BLaER1 (cell line): Measurements from ENCODE around the gene SCYGR8.
"Not testable (repeated sequence)": the region's sequence is repeated elsewhere in the genome, so short reads cannot be mapped to it uniquely, and the experiment has no call there.

ENCODE experiments used
- H3K27ac ChIP-seq: shearing (Covaris generic); formaldehyde crosslinking; 2 replicates; pipeline ENCODE4 v1.8.1; 2022
- H3K27me3 ChIP-seq: shearing (Covaris generic); formaldehyde crosslinking; 2 replicates; pipeline ENCODE4 v1.8.1; 2022
- H3K36me3 ChIP-seq: shearing (Covaris generic); formaldehyde crosslinking; 2 replicates; pipeline ENCODE4 v1.8.1; 2022
- H3K4me1 ChIP-seq: shearing (Covaris generic); formaldehyde crosslinking; 2 replicates; pipeline ENCODE4 v1.8.1; 2022
- H3K4me2 ChIP-seq: shearing (Covaris generic); formaldehyde crosslinking; 2 replicates; pipeline ENCODE4 v1.8.1; 2022
- H3K4me3 ChIP-seq: shearing (Covaris generic); formaldehyde crosslinking; 2 replicates; pipeline ENCODE4 v1.8.1; 2022
- H3K9ac ChIP-seq: shearing (Covaris generic); formaldehyde crosslinking; 2 replicates; pipeline ENCODE4 v1.8.1; 2022
- H3K9me3 ChIP-seq: shearing (Covaris generic); formaldehyde crosslinking; 2 replicates; pipeline ENCODE4 v1.8.1; 2022
- H4K20me1 ChIP-seq: shearing (Covaris generic); formaldehyde crosslinking; 2 replicates; pipeline ENCODE4 v1.8.1; 2022
- Cebpa-rat ChIP-seq: shearing (Covaris generic); IDR thresholded peaks from 2 replicates; pipeline ENCODE4 v1.8.1; 2022

SCYGR8 gene

DNA sequence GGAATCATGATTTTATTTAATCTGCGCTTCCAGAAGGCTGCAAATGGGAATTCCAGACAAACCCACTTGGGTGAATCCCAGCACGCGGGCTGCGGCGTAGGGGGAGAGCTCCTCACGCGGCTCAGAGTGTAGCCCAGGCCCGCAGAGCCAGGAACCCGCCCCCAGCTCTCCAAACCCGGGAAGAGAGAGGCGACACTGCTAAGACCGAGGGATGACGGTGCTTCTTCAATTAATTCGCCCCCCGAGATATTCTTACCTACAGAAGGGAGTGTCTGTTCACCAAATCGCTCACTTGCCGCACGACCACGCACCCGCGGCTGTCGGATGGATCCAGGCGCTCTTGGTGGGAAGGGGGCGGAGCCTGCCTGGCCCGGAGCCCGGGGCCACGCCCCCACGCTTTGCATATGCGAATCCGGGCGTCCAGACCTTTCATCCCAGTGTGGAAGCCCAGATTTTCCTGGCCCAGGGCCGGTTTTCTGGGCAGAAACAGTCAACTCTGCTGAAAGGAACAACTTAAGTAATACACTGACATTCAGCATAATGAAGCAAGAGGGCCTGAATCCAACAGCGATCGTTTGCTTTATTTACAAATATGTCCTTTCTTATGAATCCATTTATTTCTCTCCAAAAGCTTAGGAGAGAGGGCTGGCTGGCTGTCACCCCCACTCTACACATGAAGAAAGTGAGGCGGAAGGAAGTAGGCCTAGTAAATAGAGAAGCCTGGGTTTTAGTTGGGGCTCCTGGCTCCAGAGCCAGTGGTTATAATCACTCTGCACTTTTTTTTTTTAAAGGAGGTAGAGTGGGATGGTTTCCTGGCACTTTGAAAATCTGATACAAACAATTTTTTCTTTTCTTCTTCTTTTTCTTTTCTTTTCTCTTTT, 27.8 kb upstream of the SCYGR8 start, which contains the start of gene SLC19A3:
Gene SLC19A3, minus strand, starts transcription at position 342 of the 881 bp plus-strand sequence. CDS start 15,710 bp downstream, outside the sequence.
- Histone ChIP-seq H3K9ac (no peak within 1 kb of the TSS), H3K4me2 (no peak within 1 kb of the TSS), H3K4me3 (no peak within 1 kb of the TSS), H3K4me1 (no peaks in the 10 kb centered on the region), H3K36me3 (no peaks in the 10 kb centered on the region), H3K27ac (no peak within 1 kb of the TSS), H3K9me3 (peaks cover 13% of the 10 kb centered on the region; the same call in 1 of the 2 replicates), H3K27me3 (no peaks in the 10 kb centered on the region), H4K20me1 (no peaks in the 10 kb centered on the region)
- no peak for TF ChIP-seq Cebpa-rat

DNA sequence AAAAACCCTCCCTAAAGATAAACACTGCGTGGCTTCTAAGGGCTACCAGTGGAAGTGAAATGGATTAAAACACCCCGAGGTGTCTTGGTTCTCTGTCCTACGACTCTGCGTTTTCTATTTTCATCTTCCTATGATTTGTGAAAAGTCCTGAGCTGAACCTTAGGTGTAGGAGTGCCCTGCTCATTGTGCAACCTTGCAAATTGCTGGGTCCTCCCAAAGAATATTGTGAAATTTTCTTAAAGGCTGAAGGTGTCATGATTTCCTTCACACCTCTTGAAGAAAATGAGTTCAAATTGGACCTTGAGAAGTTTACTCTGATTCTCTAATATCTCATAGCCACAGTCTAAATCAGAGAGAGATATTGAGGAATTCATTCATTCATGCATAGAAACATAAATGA, 26.1 kb upstream of the SCYGR8 start:
- Histone ChIP-seq H3K9ac (no peak overlapping the region), H3K4me1 (no peaks in the 10 kb centered on the region), H3K36me3 (no peaks in the 10 kb centered on the region), H3K27me3 (no peaks in the 10 kb centered on the region), H3K4me3 (no peak overlapping the region), H3K27ac (no peak overlapping the region), H4K20me1 (no peaks in the 10 kb centered on the region), H3K9me3 (peaks cover 13% of the 10 kb centered on the region; the same call in 1 of the 2 replicates), H3K4me2 (no peak overlapping the region)
- TF ChIP-seq Cebpa-rat: no peak

DNA sequence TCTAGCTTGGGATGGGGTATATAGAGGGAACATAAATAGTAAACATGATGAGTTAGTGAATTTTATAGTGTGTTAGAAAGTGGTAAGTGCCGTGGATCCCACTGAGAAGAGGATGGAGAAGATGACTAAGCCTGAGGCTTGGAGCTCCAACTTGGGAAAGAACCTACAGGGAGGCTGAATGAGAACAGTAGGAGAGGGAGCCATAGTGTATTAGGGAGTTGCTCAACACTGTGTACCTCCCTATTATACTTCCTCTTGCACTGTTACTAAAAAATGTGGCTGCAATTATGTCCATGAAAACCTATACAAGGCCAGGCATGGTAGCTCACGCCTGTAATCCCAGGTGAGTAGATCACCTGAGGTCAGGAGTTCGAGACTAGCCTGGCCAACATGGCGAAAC, 25.0 kb upstream of the SCYGR8 start:
- TF ChIP-seq Cebpa-rat: no peak
- no peak overlapping the region for H3K9ac ChIP-seq
- H3K4me2 ChIP-seq: no peak overlapping the region
- H4K20me1 ChIP-seq: no peaks in the 10 kb centered on the region
- H3K4me1 ChIP-seq: no peaks in the 10 kb centered on the region
- no peak overlapping the region for H3K4me3 ChIP-seq
- no peaks in the 10 kb centered on the region for H3K27me3 ChIP-seq
- H3K27ac ChIP-seq: no peak overlapping the region
- no peaks in the 10 kb centered on the region for H3K36me3 ChIP-seq
- H3K9me3 ChIP-seq: peaks cover 13% of the 10 kb centered on the region; the same call in 1 of the 2 replicates

DNA sequence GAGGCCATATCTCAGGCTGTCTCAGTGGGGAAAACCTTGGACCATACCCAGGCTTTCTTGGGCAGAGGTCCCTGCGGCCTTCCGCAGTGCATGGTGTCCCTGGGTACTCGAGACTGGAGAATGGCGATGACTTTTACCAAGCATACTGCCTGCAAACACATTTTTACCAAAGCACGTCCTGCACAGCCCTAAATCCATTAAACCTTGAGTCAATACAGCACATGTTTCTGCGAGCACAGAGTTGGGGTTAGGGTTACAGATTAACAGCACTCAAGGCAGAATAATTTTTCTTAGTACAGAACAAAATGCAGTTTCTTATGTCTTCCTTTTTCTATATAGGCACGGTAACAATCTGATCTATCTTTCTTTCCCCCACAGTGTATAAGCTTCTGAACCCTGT, 22.9 kb upstream of the SCYGR8 start:
- not testable (repeated sequence) for H3K27ac ChIP-seq, H3K27me3 ChIP-seq, H3K4me3 ChIP-seq, H3K36me3 ChIP-seq, H3K4me1 ChIP-seq, H3K9me3 ChIP-seq, H4K20me1 ChIP-seq, H3K9ac ChIP-seq, H3K4me2 ChIP-seq

DNA sequence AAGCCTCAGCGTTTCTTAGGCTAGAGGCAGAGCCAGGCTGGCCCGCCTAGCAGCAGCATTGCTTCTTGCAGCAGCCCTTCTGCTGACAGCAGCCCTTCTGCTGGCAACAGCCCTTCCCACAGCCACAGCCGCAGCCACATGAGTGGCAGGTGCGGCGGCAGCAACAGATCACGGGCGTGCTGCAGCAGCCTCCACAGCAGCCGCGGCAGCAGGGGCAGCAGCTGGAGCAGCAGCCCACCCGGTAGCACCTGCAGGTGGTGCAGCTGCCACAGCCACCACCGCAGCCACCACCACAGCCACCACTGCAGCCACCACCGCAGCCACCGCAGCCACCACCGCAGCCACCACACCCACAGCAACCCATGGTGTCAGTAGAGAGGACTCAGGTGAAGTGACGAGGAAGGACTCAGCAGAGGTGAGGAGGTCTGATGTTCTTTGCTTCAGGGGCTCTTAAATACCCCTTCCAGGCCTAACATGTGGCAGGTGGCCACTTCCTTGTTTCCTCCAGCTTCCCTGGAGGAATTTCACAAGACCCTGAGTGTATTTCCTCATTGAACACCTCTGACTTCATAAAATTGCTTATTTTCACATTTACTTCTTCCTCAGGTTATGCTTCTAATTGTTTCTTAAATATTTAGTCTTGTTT, 21.2 kb upstream of the SCYGR8 start, which contains the start of gene SCYGR6:
Gene SCYGR6, minus strand, starts transcription at position 364 of the 646 bp plus-strand sequence. Its CDS starts 0 bp downstream, at position 364.
- Histone ChIP-seq H3K4me1 (no peaks in the 10 kb centered on the region), H3K27me3 (no peaks in the 10 kb centered on the region), H3K4me2 (no peak within 1 kb of the TSS), H3K9ac (no peak within 1 kb of the TSS), H3K4me3 (no peak within 1 kb of the TSS), H3K36me3 (no peaks in the 10 kb centered on the region), H4K20me1 (no peaks in the 10 kb centered on the region), H3K9me3 (no peaks in the 10 kb centered on the region), H3K27ac (no peak within 1 kb of the TSS)
- no peak for TF ChIP-seq Cebpa-rat

DNA sequence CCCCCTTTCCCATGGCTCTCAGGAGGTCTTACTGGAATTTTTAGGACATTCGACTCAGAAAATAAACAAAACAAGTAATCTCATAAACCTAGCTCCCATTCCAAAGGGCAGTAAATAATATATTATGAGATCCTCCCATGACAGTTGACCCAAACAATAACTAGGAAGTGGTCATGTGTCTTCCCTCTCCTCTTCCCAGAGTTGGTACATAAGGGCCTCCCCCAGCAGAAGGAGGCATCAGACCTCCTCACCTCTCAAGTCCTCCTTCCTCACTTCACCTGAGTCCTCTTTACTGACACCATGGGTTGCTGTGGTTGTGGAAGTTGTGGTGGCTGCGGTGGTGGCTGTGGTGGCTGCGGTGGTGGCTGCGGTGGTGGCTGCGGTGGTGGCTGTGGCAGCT, 17.7 kb upstream of the SCYGR8 start, which contains the start of gene SCYGR7:
Gene SCYGR7, plus strand, starts transcription at position 301 of the 400 bp plus-strand sequence. Its CDS starts 0 bp downstream, at position 301.
- TF ChIP-seq Cebpa-rat: no peak
- Histone ChIP-seq H3K36me3 (no peaks in the 10 kb centered on the region), H3K27ac (no peak within 1 kb of the TSS), H3K27me3 (no peaks in the 10 kb centered on the region), H4K20me1 (no peaks in the 10 kb centered on the region), H3K9ac (no peak within 1 kb of the TSS), H3K4me3 (no peak within 1 kb of the TSS), H3K9me3 (no peaks in the 10 kb centered on the region), H3K4me2 (no peak within 1 kb of the TSS), H3K4me1 (no peaks in the 10 kb centered on the region)

DNA sequence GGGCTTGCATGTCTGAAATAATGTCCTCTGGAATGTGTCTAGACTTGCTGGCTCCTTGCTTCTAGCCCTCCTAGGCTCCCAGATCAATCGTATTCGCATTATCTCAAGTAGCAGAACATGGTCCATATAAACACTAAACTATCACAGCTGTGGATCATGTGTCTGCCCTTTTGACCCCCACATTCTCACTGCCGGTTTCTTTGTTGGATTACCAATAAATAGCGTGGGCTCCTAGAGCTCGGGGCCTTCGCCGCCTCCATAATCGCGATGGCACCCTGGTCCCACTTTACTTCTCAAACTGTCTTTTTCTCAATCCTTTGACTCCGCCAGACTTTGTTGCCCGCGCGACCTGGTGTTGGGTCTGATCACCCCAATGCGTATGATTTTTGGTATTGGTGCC, 6.3 kb upstream of the SCYGR8 start:
- no peaks in the 10 kb centered on the region for H3K27me3 ChIP-seq
- H3K4me1 ChIP-seq: no peaks in the 10 kb centered on the region
- no peaks in the 10 kb centered on the region for H3K9me3 ChIP-seq
- no peaks in the 10 kb centered on the region for H4K20me1 ChIP-seq
- no peak overlapping the region for H3K9ac ChIP-seq
- no peak overlapping the region for H3K4me2 ChIP-seq
- H3K4me3 ChIP-seq: no peak overlapping the region
- no peaks in the 10 kb centered on the region for H3K36me3 ChIP-seq
- TF ChIP-seq Cebpa-rat: no peak
- no peak overlapping the region for H3K27ac ChIP-seq

DNA sequence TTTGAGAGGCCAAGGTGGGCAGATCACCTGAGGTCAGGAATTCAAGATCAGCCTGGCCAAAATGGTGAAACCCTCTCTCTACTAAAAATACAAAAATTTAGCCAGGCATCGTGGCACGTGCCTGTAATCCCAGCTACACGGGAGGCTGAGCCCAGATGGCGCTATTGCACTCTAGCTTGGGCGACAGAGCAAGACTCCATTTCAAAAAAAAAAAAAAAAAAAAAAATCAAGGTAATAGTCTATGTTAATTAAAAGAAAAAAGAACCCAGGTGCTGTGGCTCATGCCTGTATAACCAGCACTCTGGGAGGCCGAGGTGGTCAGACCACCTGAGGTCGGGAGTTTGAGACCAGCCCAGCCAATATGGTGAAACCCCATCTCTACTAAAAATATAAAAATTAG, 5.0 kb upstream of the SCYGR8 start:
- H3K9ac ChIP-seq, H4K20me1 ChIP-seq, H3K4me1 ChIP-seq, H3K27ac ChIP-seq, H3K27me3 ChIP-seq, H3K4me2 ChIP-seq, H3K4me3 ChIP-seq, H3K36me3 ChIP-seq, H3K9me3 ChIP-seq: not testable (repeated sequence)

DNA sequence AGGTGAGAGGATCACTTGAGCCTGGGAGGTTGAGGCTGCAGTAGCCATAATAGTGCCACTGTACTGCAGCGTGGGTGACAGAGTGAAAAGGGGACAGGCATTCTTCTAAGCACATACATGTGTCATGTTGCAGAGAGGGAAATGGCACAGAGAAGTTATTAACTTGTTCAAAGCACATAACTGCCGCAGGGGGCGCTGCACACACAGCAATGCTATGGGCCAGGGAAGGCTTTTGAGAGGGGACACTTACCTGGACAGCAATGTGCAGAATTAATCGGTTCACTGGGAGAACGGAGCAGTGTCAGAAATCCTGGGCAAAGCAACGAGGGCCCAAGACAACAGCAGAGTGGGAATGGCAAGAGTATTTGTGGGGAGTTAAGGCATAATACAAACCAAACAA, 2.4 kb downstream of the SCYGR8 start:
- no peaks in the 10 kb centered on the region for H3K4me1 ChIP-seq
- no peak overlapping the region for H3K4me2 ChIP-seq
- no peaks in the 10 kb centered on the region for H3K27me3 ChIP-seq
- H3K9ac ChIP-seq: no peak overlapping the region
- H3K9me3 ChIP-seq: no peaks in the 10 kb centered on the region
- no peak overlapping the region for H3K4me3 ChIP-seq
- no peaks in the 10 kb centered on the region for H4K20me1 ChIP-seq
- H3K36me3 ChIP-seq: no peaks in the 10 kb centered on the region
- TF ChIP-seq Cebpa-rat: no peak
- H3K27ac ChIP-seq: no peak overlapping the region

DNA sequence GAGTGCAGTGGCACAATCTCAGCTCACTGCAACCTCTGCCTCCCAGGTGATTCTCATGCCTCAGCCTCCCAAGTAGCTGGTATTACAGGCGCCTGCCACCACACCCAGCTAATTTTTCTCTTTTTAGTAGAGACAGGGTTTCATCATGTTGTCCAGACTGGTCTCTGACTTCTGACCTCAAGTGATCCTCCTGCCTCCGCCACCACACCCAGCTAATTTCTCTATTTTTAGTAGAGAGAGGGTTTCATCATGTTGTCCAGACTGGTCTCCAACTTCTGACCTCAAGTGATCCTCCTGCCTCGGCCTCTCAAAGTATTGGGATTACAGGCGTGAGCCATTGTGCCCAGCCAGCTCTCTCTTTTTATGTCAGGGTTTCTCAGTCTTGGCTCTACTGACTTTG, 10.6 kb downstream of the SCYGR8 start:
- not testable (repeated sequence) for H3K9ac ChIP-seq, H3K4me3 ChIP-seq, H3K27me3 ChIP-seq, H3K4me2 ChIP-seq, H3K9me3 ChIP-seq, H4K20me1 ChIP-seq, H3K27ac ChIP-seq, H3K4me1 ChIP-seq, H3K36me3 ChIP-seq
